DMS79 (cell line): Measurements from ENCODE around the gene BFSP2.
A peak's percentile ranks its signal among the peaks of the same experiment; 100 is the strongest.
"Not testable (repeated sequence)": the region's sequence is repeated elsewhere in the genome, so short reads cannot be mapped to it uniquely, and the experiment has no call there.

Experiments used
- DNase-seq: peaks from one replicate; lab custom pipeline; 2025; lab: John Stamatoyannopoulos, UW

Gene BFSP2

DNA sequence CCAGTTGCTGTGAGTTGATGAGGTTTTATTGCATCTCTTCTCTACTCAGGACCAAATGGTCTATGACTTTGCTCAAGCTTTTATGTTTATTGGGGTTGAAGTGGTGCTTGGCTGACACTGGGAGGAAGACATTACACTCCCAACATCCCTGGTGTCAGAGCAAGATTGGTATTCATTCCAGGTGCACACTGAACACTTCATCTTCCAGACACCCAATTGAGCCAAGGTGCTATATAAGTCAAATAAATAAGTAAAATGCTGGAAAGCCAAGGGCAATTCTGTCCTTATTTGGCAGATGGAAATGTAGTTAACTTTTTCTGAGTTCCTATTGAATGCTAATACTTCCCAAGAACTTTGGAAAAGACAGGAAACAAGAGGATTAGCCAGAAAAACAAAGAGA is 120.4 kb downstream of the BFSP2 start:
- DNase-seq: peak; percentile 91

DNA sequence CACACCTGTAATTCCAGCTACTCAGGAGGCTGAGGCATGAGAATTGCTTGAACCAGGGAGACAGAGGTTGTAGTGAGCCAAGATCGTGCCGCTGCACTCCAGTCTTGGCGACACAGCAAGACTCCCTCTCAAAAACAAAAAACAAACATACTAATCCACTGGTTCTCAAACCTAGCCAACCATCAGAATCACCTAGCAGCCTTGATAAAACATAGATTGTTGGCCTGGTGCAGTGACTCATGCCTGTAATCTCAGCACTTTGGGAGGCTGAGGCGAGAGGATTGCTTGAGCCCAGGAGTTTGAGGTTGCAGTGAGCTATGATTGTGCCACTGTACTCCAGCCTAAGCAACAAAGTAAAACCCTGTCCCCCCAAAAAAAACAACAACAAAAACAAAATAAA is 121.1 kb downstream of the BFSP2 start:
- DNase-seq: peak; percentile 73

DNA sequence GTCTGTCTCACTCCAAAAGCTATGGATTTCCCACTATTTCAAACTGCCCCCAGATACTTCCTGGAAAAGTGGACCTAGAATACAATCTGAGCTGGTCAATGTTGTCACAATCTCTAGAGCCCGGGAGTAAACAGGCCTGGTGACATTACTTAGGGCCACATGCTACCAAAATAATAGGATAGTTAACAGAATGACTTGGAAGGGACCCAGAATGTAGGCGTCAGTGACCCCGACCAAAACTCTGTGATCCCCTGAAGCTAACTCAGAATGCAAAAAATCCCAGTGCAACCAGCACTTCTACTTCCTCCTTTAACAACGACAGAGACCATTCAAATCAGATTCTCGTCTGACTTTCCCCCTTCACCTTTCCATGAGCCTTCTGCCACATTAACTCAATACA is 122.1 kb downstream of the BFSP2 start:
- no peak for DNase-seq

DNA sequence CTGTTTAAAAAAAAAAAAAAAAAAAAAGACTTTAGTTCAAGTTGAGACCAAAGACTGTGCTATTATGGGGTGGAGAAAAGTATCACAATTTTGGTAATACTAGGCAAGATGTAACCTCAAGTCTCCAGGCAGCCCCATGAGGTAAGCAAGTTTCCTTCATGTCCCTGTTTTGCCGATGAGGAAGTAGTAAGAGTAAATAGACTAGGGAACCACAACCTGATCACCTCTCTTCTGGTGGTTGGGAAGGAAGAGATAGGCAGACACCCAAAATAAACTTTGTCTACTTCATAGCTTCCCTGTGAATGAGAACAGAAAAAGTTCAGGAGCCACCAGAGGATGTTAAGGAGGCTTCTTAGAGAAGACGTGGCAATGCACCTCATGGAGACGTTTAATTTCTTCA is 123.9 kb downstream of the BFSP2 start:
- DNase-seq: not testable (repeated sequence)
